Sigmoid colon (tissue), 7 donors: Measurements from ENCODE around the gene DDX20. TPM values are rescaled to one million over a fixed set of nuclear protein-coding genes. Genes with fewer than 3 reads are reported as not detected.

Experiments used
- DNase-seq: peaks from one replicate; pipeline ENCODE4 v3.0.0-alpha.2; 2019
- H3K27ac ChIP-seq, 4 donors: fragments of 200-600 bp; sonication (generic); one replicate each; pipeline ENCODE4 v1.5.1; 2016 to 2019; ENCODE audit warnings: mild to moderate bottlenecking in 1 of 4
- H3K27me3 ChIP-seq, 3 donors: fragments of 200-600 bp; sonication (generic); one replicate each; pipeline ENCODE4 v1.5.1; 2019; ENCODE audit warnings: mild to moderate bottlenecking in 1 of 3
- H3K36me3 ChIP-seq, 4 donors: fragments of 200-600 bp; sonication (generic); one replicate each; pipeline ENCODE4 v1.5.1; 2016 to 2019
- H3K4me1 ChIP-seq, 4 donors: fragments of 200-600 bp; sonication (generic); one replicate each; pipeline ENCODE4 v1.5.1; 2017 to 2019
- H3K4me3 ChIP-seq, 4 donors: fragments of 200-600 bp; sonication (generic); one replicate each; pipeline ENCODE4 v1.5.1; 2017 to 2019; ENCODE audit warnings: mild to moderate bottlenecking in 2 of 4, moderate library complexity in 1 of 4
- H3K9me3 ChIP-seq, 4 donors: fragments of 200-600 bp in 3 of 4; sonication (generic) in 3 of 4; one replicate each; pipeline versions ENCODE4 v1.5.1 to v1.6.1; 2013 to 2019
- CTCF ChIP-seq, 4 experiments: fragments of 450-650 bp in 3 of 4; fragments of 200-600 bp in 1 of 4; IDR thresholded peaks; one replicate each; pipeline ENCODE4 v1.5.1; 2016 to 2019; ENCODE audit warnings: antibody characterized with exemption in 4 of 4, mild to moderate bottlenecking in 3 of 4, moderate library complexity in 2 of 4
- EP300 ChIP-seq, 4 donors: sonication (generic); formaldehyde crosslinking; IDR thresholded peaks; one replicate each; pipeline ENCODE4 v1.6.1; 2017; ENCODE audit warnings: antibody characterized with exemption in 4 of 4
- POLR2A ChIP-seq, 2 donors: fragments of 450-650 bp; IDR thresholded peaks; one replicate each; pipeline ENCODE4 v1.6.1; 2016; ENCODE audit warnings: antibody characterized with exemption in 2 of 2, mild to moderate bottlenecking in 2 of 2, moderate library complexity in 2 of 2
- POLR2AphosphoS5 ChIP-seq, 4 donors: sonication (generic); formaldehyde crosslinking; IDR thresholded peaks; one replicate each; pipeline ENCODE4 v1.6.1; 2017; ENCODE audit warnings: antibody characterized with exemption in 4 of 4
- WGBS, 2 donors: extraction: QIAGEN DNeasy Blood & Tissue Kit; methylation state at CpG; one replicate each; pipeline ENCODE4 v1.1.7; 2013; 5-methylcytosine and 5-hydroxymethylcytosine counted together
- intact Hi-C: fragments of 100-400 bp; cut with DNase I; formaldehyde crosslinking; loops from one replicate; pipeline ENCODE4 v1.15.1; 2023
- polyA plus RNA-seq, 3 donors: library from polyadenylated mRNA; stranded (reverse); fragments of 200-250 nt; gene quantifications; one replicate each; pipeline ENCODE4 v1.2.3, GENCODE V29; 2013
- total RNA-seq, 4 donors: library from RNA; depleted of rRNA; stranded (reverse); fragments of >200 nt; gene quantifications; one replicate each; pipeline ENCODE4 v1.1.0, GENCODE V29; 2016
- donor health status: healthy with polysubstance abuse.
- donor health status: Bipolar disorder and iron deficiency.
- donor health status: healthy.

Gene DDX20
- total and polyA plus RNA-seq, 7 donors, result 2.3 to 30.9 (median 18.7) TPM

GRCh38 chr1:111802984-111803383, 47.3 kb downstream of the DDX20 start:
- intact Hi-C loops, result no loop called here
- H3K9me3 ChIP-seq, result no peaks in the 10 kb centered on the region
- no peaks in the 10 kb centered on the region for H3K36me3 ChIP-seq
- WGBS, 2 donors, result 81 to 88% methylated on average over 5 of the region's 5 CpGs
- no peaks in the 10 kb centered on the region for H3K4me1 ChIP-seq
- no peak overlapping the region for H3K27ac ChIP-seq
- H3K4me3 ChIP-seq, result no peak overlapping the region
- H3K27me3 ChIP-seq, result no peaks in the 10 kb centered on the region
- no peak for TF ChIP-seq CTCF (IDR thresholded peaks at IDR 0.05)
- DNase-seq, result no peak

DNA sequence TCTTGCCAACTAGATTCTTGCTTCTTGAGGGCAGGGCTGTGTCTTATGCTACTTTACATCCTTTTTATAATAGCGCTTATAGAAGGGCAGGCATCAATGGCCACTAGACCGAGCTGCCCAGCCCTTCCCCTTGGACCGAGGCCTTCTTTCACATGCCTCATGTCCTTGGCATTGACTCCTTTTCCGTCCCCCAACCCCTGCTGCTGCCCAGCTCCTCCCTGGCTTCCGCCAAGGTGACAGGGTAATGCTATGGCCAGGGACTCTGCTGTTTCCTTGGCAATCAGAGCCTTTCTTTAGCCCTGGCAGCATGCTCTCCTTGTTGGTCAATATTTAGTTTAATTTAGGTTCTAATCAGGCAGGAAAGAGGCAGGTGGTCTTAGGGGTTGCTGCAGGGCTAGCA, 48.2 kb downstream of the DDX20 start:
- intact Hi-C loops, result no loop called here
- Histone ChIP-seq H3K4me3 (no peak overlapping the region), H3K9me3 (no peaks in the 10 kb centered on the region), H3K27me3 (no peaks in the 10 kb centered on the region), H3K27ac (no peak overlapping the region), H3K4me1 (no peaks in the 10 kb centered on the region), H3K36me3 (no peaks in the 10 kb centered on the region)
- no peak for TF ChIP-seq POLR2AphosphoS5 (IDR thresholded peaks at IDR 0.05)
- TF ChIP-seq EP300 (IDR thresholded peaks at IDR 0.05), result no peak
- no peak for TF ChIP-seq POLR2A (IDR thresholded peaks at IDR 0.05)
- no peak for TF ChIP-seq CTCF (IDR thresholded peaks at IDR 0.05)
- DNase-seq, result no peak
- 76 to 78% methylated on average over 5 of the region's 5 CpGs for WGBS, 2 donors

- no peaks in the 10 kb centered on the region for H3K9me3 ChIP-seq
- H3K4me1 ChIP-seq, result no peaks in the 10 kb centered on the region
- H3K4me3 ChIP-seq, result no peak overlapping the region
- no peak overlapping the region for H3K27ac ChIP-seq
- no peaks in the 10 kb centered on the region for H3K27me3 ChIP-seq
- intact Hi-C loops, result no loop called here
- WGBS, 2 donors, result 78 to 83% methylated on average over 11 of the region's 11 CpGs
- no peaks in the 10 kb centered on the region for H3K36me3 ChIP-seq
- no peak for TF ChIP-seq EP300 (IDR thresholded peaks at IDR 0.05)
- DNase-seq, result no peak
These were observed 49.1 kb downstream of the DDX20 start for GRCh38 chr1:111804776-111805175.

GRCh38 chr1:111805251-111805650, 49.5 kb downstream of the DDX20 start:
- no peaks in the 10 kb centered on the region for H3K9me3 ChIP-seq
- H3K4me3 ChIP-seq, result no peak overlapping the region
- TF ChIP-seq EP300 (IDR thresholded peaks at IDR 0.05) (no peak), POLR2A (IDR thresholded peaks at IDR 0.05) (no peak)
- 59 to 76% methylated on average over 2 of the region's 2 CpGs for WGBS, 2 donors
- H3K27me3 ChIP-seq, result no peaks in the 10 kb centered on the region
- intact Hi-C loops, result no loop called here
- H3K27ac ChIP-seq, result no peak overlapping the region
- H3K36me3 ChIP-seq, result no peaks in the 10 kb centered on the region
- no peak for DNase-seq
- no peaks in the 10 kb centered on the region for H3K4me1 ChIP-seq

GRCh38 chr1:111811891-111812290, 56.2 kb downstream of the DDX20 start:
- DNase-seq, result no peak
- no peaks in the 10 kb centered on the region for H3K4me1 ChIP-seq
- TF ChIP-seq EP300 (IDR thresholded peaks at IDR 0.05) (no peak), POLR2A (IDR thresholded peaks at IDR 0.05) (no peak), POLR2AphosphoS5 (IDR thresholded peaks at IDR 0.05) (no peak), CTCF (IDR thresholded peaks at IDR 0.05) (no peak)
- H3K27ac ChIP-seq, result no peak overlapping the region
- no peaks in the 10 kb centered on the region for H3K9me3 ChIP-seq
- H3K27me3 ChIP-seq, result no peaks in the 10 kb centered on the region
- no peaks in the 10 kb centered on the region for H3K36me3 ChIP-seq
- WGBS, 2 donors, result 82 to 83% methylated on average over 10 of the region's 10 CpGs
- no peak overlapping the region for H3K4me3 ChIP-seq
- intact Hi-C loops, result no loop called here

GRCh38 chr1:111812306-111812705, 56.6 kb downstream of the DDX20 start:
- H3K4me1 ChIP-seq, result no peaks in the 10 kb centered on the region
- intact Hi-C loops, result no loop called here
- 93 to 95% methylated on average over 4 of the region's 4 CpGs for WGBS, 2 donors
- no peak for DNase-seq
- H3K36me3 ChIP-seq, result no peaks in the 10 kb centered on the region
- no peak overlapping the region for H3K4me3 ChIP-seq
- no peaks in the 10 kb centered on the region for H3K9me3 ChIP-seq
- TF ChIP-seq EP300 (IDR thresholded peaks at IDR 0.05) (no peak), POLR2A (IDR thresholded peaks at IDR 0.05) (no peak), CTCF (IDR thresholded peaks at IDR 0.05) (no peak), POLR2AphosphoS5 (IDR thresholded peaks at IDR 0.05) (no peak)
- no peaks in the 10 kb centered on the region for H3K27me3 ChIP-seq
- H3K27ac ChIP-seq, result no peak overlapping the region
